C4-2B (cell line): ENCODE measurements around the gene NTRK2.

Experiments used
- H3K27ac ChIP-seq: fragments of 450-650 bp; 2 replicates; pipeline ENCODE4 v1.5.1; 2017
- CTCF ChIP-seq: fragments of 450-650 bp; conservative IDR thresholded peaks from 2 replicates; pipeline ENCODE4 v1.5.1; 2017; ENCODE audit warnings: mild to moderate bottlenecking
- ZFX ChIP-seq: fragments of 450-650 bp; IDR thresholded peaks from 2 replicates; pipeline ENCODE4 v1.6.1; 2017

The NTRK2 gene

GRCh38 chr9:84669288-84670137 lies at the start of gene NTRK2:
NTRK2 (plus strand) TSS chr9:84669729; CDS start chr9:84670749, 1,020 bp downstream.
- no peak within 1 kb of the TSS for H3K27ac ChIP-seq
- TF ChIP-seq ZFX (no peak), CTCF (peak; percentile 33)

GRCh38 chr9:84620338-84620737 lies 49.2 kb upstream of the NTRK2 start:
- no peak for TF ChIP-seq CTCF
- TF ChIP-seq ZFX: no peak
- H3K27ac ChIP-seq: no peak overlapping the region

- no peak for TF ChIP-seq CTCF
- no peak for TF ChIP-seq ZFX
- no peak overlapping the region for H3K27ac ChIP-seq
Observed at GRCh38 chr9:84621811-84622210, 47.7 kb upstream of the NTRK2 start.

GRCh38 chr9:84622981-84623380 lies 46.5 kb upstream of the NTRK2 start:
- TF ChIP-seq ZFX: no peak
- H3K27ac ChIP-seq: no peak overlapping the region

- TF ChIP-seq CTCF (no peak), ZFX (no peak)
- no peak overlapping the region for H3K27ac ChIP-seq
Observed at GRCh38 chr9:84636436-84636835, 33.1 kb upstream of the NTRK2 start.

- TF ChIP-seq CTCF (no peak), ZFX (no peak)
Observed at GRCh38 chr9:84642553-84643141, 26.9 kb upstream of the NTRK2 start.

GRCh38 chr9:84647699-84648098 lies 21.8 kb upstream of the NTRK2 start:
- TF ChIP-seq ZFX: 0 out of 2 replicates have a peak, but pooled peaks have one; percentile 8
- TF ChIP-seq CTCF: no peak
- no peak overlapping the region for H3K27ac ChIP-seq

More at GRCh38 chr9:84642553-84643141, 26.9 kb upstream of the NTRK2 start:
- no peak overlapping the region for H3K27ac ChIP-seq
